ENCODE measurements around the gene CNOT3. TPM values are rescaled to one million over a fixed set of nuclear protein-coding genes. Genes with fewer than 3 reads are reported as not detected.

Gene CNOT3
- total and polyA plus RNA-seq, 2 of the 13 experiments (the other 11 are each of a cell fraction or from before 2014, with no cell fraction given), result 4.3 to 5.8 TPM

DNA sequence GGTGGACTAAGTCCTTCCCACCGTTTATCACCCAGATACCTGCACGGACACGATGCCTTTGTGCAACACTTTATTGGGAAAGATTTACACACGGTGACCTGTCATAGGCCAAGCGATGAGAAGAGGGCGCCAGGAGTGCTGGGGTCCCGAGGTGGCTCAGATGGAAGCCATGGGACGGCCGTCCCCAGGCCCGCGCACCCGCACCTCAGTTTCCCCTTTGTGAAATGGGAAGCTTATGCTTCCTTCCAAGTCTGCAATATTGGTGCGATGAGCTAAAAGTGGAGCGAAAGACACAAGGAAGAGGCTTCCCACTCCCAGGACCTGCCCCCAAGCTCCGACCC, 35.8 kb downstream of the CNOT3 start:
- no peaks in the 10 kb centered on the region for H3K9me3 ChIP-seq (ENCODE audit: low read length)
- TF ChIP-seq KDM2A (CRISPR knock-in tag; IDR thresholded peaks at IDR 0.05; ENCODE audit: borderline replicate concordance, low read depth), result peak; percentile 57
- TF ChIP-seq RORA (CRISPR knock-in tag; IDR thresholded peaks at IDR 0.05), result no peak
- no peak; the same call in 1 of the 2 replicates for TF ChIP-seq POLR2AphosphoS5 (IDR thresholded peaks at IDR 0.05; ENCODE audit: low read depth, low read length)
- TF ChIP-seq ZNF282 (IDR thresholded peaks at IDR 0.05; ENCODE audit: partially characterized antibody), result no peak
- TF ChIP-seq AGO2 (optimal IDR thresholded peaks at IDR 0.05; ENCODE audit: low read depth, low read length), result peak; percentile 3
- TF ChIP-seq, protein P1, sequence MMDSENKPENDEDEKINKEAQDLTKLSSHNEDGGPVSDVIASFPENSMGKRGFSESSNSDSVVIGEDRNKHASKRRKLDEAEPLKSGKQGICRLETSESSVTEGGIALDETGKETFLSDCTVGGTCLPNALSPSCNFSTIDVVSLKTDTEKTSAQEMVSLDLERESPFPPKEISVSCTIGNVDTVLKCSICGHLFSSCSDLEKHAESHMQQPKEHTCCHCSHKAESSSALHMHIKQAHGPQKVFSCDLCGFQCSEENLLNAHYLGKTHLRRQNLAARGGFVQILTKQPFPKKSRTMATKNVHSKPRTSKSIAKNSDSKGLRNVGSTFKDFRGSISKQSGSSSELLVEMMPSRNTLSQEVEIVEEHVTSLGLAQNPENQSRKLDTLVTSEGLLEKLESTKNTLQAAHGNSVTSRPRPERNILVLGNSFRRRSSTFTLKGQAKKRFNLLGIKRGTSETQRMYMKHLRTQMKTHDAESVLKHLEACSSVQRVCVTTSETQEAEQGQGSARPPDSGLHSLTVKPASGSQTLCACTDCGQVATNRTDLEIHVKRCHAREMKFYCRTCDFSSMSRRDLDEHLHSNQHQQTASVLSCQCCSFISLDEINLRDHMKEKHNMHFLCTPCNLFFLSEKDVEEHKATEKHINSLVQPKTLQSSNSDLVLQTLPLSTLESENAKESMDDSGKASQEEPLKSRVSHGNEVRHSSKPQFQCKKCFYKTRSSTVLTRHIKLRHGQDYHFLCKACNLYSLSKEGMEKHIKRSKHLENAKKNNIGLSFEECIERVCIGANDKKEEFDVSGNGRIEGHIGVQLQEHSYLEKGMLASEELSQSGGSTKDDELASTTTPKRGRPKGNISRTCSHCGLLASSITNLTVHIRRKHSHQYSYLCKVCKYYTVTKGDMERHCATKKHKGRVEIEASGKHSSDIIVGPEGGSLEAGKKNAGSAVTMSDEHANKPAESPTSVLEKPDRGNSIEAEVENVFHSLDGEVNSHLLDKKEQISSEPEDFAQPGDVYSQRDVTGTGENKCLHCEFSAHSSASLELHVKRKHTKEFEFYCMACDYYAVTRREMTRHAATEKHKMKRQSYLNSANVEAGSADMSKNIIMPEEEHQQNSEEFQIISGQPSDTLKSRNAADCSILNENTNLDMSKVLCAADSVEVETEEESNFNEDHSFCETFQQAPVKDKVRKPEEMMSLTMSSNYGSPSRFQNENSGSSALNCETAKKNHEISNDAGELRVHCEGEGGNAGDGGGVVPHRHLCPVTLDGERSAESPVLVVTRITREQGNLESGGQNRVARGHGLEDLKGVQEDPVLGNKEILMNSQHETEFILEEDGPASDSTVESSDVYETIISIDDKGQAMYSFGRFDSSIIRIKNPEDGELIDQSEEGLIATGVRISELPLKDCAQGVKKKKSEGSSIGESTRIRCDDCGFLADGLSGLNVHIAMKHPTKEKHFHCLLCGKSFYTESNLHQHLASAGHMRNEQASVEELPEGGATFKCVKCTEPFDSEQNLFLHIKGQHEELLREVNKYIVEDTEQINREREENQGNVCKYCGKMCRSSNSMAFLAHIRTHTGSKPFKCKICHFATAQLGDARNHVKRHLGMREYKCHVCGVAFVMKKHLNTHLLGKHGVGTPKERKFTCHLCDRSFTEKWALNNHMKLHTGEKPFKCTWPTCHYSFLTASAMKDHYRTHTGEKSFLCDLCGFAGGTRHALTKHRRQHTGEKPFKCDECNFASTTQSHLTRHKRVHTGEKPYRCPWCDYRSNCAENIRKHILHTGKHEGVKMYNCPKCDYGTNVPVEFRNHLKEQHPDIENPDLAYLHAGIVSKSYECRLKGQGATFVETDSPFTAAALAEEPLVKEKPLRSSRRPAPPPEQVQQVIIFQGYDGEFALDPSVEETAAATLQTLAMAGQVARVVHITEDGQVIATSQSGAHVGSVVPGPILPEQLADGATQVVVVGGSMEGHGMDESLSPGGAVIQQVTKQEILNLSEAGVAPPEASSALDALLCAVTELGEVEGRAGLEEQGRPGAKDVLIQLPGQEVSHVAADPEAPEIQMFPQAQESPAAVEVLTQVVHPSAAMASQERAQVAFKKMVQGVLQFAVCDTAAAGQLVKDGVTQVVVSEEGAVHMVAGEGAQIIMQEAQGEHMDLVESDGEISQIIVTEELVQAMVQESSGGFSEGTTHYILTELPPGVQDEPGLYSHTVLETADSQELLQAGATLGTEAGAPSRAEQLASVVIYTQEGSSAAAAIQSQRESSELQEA (CRISPR knock-in tag; IDR thresholded peaks at IDR 0.05; ENCODE audit: not compliant biosample characterization), result no peak
- no peak for TF ChIP-seq ZBTB21 (CRISPR knock-in tag; IDR thresholded peaks at IDR 0.05)
- TF ChIP-seq PCBP2 (optimal IDR thresholded peaks at IDR 0.05; ENCODE audit: low read depth, low read length, poor library complexity, severe bottlenecking), result no peak
- no peak for TF ChIP-seq KAT8 (CRISPR knock-in tag; IDR thresholded peaks at IDR 0.05)
- TF ChIP-seq RBM39 (IDR thresholded peaks at IDR 0.05; ENCODE audit: low read depth, low read length, poor library complexity, severe bottlenecking), result no peak
- TF ChIP-seq HIVEP1 (CRISPR knock-in tag; IDR thresholded peaks at IDR 0.05), result peak; percentile 3; the same call in 1 of the 2 replicates
- 0 out of 2 replicates have a peak, but pooled peaks have one; percentile 39 for TF ChIP-seq ZNF75D (CRISPR knock-in tag; IDR thresholded peaks at IDR 0.05; ENCODE audit: borderline replicate concordance)
- no peak for TF ChIP-seq HNRNPL (IDR thresholded peaks at IDR 0.05; ENCODE audit: low read depth, low read length)
- no peak for TF ChIP-seq ZSCAN29 (CRISPR knock-in tag; conservative IDR thresholded peaks at IDR 0.05)
- TF ChIP-seq AGO1 (IDR thresholded peaks at IDR 0.05; ENCODE audit: low read depth, low read length, poor library complexity, severe bottlenecking), result peak; percentile 29
- TF ChIP-seq PAX8 (CRISPR knock-in tag; IDR thresholded peaks at IDR 0.05; ENCODE audit: borderline replicate concordance), result no peak
- TF ChIP-seq RARG (CRISPR knock-in tag; IDR thresholded peaks at IDR 0.05; ENCODE audit: low read depth), result no peak

More for the DNA sequence above, 35.8 kb downstream of the CNOT3 start:
- ChIA-PET POLR2A (interaction anchor here (1.7 to 1.8 kb wide), 2 partner anchors 15 to 16 kb away, joined by 3 to 11 read pairs; partner anchors contain the start of gene MBOAT7), CTCF (ENCODE audit: low intra/inter-chr PET ratio, low total read pairs) (no interaction called here)
- Histone ChIP-seq H4K20me1 (ENCODE audit: insufficient read depth, low read length) (no peaks in the 10 kb centered on the region), H3K9ac (ENCODE audit: insufficient read depth, low read depth, low read length) (no peak overlapping the region), H3K4me3 (replicated peaks in 1 of 3; ENCODE audit: insufficient read depth in 1 of 3, low read depth in 2 of 3, low read length in 3 of 3) (no peak overlapping the region; a peak in 1 of 6 replicates), H3K36me3 (replicated peaks in 1 of 2; ENCODE audit: control insufficient read depth in 1 of 2, insufficient read depth in 2 of 2, low read length in 2 of 2) (peaks cover 0 to 4% of the 10 kb centered on the region in 2 experiments; a peak in 2 of 5 replicates), H3K27me3 (ENCODE audit: control insufficient read depth in 1 of 2, insufficient read depth in 2 of 2, low read length in 2 of 2) (no peaks in the 10 kb centered on the region), H2AFZ (ENCODE audit: low read length) (no peak overlapping the region), H3K27ac (ENCODE audit: extremely low read length, insufficient read depth, low read length) (no peak overlapping the region), H3K79me2 (ENCODE audit: insufficient read depth, low read length) (no peaks in the 10 kb centered on the region), H3K4me2 (ENCODE audit: low read depth, low read length) (no peak overlapping the region), H3K4me1 (ENCODE audit: insufficient read depth, low read length) (peaks cover 8% of the 10 kb centered on the region; the same call in 1 of the 2 replicates)
- no TSS peak for BruUV-seq (replicated peaks)
- intact Hi-C loops (cut with micrococcal nuclease; ENCODE audit: unreplicated experiment), result no loop called here
- FAIRE-seq (no peak), DNase-seq (ENCODE audit: low spot score) (no peak), ATAC-seq (no peak; the same call in 2 of the 3 replicates)
- in situ Hi-C loops (cut with HindIII; ENCODE audit: extremely low pct_ligation_motif_present, low pct_unique_long_range_greater_than_20kb), result no loop called here
- WGBS (ENCODE audit: low lambda C conversion rate), result 51% methylated on average over 11 of the region's 15 CpGs

Measured in HepG2 (cell line).